CD4-positive, alpha-beta T cell treated with Interleukin-17A for 4 hours (primary cell): Measurements from ENCODE around the gene COL6A1.
"Not testable (repeated sequence)": the region's sequence is repeated elsewhere in the genome, so short reads cannot be mapped to it uniquely, and the experiment has no call there.

Source experiments
- DNase-seq: peaks from one replicate; pipeline ENCODE4 v3.0.0-alpha.2; 2020; ENCODE audit warnings: mixed read lengths

The COL6A1 gene

DNA sequence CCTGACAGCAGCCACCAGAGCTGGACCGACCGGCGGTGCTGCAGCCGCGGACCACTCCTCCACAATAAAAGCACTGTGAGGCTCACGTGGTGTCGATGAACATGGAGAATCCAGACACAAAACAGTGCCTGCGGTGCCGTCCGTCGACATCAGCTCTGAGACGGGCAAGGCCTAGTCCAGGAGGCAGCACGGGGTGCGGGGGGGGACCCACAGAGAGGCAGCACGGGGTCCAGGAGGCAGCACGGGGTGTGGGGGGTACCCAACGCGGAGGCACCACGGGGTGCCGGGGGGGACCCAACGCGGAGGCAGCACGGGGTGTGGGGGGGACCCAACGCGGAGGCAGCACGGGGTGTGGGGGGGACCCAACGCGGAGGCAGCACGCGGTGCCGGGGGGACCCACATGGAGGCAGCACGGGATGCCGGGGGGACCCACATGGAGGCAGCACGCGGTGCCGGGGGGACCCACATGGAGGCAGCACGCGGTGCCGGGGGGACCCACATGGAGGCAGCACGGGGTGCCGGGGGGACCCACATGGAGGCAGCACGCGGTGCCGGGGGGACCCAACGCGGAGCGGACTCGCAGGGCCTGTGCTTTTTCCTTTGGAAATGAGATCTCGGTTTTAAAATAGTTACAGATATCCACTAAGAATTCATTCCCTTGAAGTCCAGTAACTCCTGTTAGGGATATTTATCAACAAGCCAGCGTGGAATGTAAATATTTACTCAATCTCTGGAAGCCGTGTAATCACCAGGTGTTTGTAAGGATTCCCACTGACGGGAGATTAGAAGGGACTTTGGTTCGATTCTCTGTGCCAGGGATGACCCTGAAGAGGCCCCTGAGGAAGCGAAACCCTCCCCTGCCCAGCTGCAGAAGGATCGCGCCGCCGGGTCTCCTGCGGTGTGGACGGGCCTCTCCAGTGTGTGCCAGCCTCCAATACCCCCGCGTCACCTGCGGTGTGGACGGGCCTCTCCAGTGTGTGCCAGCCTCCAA, 52.1 kb downstream of the COL6A1 start:
- DNase-seq = no peak

DNA sequence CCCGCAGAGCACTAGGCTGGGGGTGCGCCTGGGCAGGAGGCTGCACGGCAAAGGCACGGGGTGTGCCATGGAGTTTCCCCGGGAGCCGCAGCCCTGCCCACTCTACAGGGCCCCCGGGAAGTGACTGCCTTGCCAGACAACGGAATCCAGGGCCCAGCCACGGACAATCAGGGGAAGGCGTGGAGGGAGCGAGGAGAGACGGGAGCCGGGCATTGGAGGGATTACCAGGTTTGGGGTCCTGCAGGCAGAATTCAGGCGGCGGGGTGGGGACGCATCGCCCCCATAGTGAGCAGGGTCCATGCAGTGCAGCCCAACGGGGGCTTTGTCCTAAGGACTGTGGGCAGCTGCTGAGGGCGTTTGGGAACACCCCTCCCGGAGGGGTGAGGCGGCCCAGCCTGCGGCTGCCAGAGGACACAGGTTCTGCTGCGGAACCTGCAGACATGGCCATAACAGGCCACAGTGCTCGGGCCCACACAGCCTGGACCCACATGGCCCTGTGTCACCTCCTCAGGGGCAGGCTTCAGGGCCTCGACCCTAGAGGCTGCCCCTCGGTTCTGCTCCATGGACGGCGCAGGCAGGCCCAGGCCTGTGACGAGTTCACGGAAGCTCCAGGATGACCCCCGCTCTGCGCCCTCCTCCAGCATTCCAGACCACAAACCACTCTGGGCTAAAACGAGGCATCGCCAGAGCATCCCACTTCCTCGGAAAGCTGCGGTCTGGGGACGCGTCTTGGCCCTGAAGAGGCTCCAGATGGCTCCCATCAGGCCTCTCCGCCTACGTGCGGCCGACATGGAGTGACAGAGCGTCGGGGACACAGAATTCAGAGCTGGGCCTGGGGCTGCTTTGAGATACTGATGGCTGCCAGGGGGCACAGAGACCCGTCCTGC, 54.5 kb downstream of the COL6A1 start:
- no peak for DNase-seq

DNA sequence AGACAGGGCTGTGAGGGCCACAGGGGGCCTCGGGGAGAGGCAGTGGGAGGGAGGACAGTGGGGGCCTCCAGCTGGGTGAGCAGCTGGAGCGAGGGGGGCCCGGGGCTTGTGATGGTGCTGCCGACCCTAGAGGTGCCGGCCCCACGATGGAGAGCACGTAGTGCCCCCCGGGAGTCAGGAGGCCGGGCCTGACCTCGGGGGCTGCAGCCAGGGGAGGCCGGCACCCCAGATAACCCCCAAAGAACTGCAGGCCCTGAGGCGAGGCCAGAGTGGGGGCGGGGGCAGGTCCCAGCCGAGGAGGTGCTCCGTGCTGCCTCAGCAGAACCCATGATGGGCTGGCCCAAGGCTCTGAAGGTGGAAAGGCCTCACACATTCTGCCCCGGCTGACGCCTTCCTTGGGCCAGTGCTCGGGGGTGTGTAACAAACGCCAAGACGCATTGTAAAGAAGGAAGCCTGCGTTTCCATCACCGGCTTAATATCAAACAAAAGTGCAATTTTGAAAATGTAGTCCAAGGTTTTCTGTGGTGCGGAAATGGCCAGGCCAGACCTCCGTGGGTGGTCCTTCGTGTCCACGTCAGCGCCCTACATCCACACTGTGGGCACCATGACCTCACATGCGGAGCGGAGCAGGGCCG, 55.2 kb downstream of the COL6A1 start:
- no peak for DNase-seq

DNA sequence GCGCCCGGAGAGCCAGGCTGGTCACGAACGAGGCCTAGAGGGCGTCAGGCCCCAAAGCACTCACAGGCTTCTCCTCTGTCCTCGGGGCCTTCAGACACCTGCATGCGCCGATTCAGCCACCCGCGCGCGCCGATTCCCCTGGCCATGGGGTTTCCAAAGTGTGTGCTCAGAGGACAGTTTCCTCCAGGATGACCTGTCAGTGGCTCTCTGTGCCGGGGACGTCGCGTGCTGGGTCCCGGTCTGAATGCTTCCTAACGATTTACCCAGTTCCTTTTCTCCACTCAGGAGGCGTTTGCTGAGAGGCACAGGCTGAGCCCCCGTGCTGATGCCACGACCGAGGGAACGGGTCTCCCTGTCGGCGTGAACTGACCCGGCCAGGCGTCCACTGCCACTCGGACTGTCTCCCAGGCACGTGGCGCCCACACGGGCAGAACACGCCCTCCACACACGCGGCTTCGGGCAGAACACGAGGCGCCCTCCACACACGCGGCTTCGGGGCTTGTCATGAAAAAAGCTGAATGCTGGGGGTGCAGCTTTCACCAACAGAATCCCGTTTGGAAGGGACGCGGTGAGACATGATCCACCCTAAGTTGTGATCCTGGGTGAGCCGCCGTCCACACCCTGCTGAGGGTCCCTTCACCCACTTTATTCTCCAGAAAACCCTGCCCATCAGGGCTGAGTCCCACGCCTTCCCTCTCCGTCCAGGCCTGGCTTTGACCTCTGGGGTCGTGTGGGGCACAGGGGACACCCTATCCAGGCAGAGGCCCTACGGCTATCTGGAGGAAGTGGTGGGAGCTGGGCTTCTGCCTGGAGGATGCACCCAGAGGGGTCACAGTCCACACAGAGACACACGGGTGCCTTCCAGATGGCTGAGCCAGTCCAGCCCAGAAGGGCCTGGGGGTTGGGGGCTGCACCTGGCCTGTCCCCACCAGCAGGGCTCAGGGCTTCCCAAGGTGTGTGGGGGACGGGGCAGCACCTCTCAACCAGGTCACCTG, 56.1 kb downstream of the COL6A1 start:
- no peak for DNase-seq

DNA sequence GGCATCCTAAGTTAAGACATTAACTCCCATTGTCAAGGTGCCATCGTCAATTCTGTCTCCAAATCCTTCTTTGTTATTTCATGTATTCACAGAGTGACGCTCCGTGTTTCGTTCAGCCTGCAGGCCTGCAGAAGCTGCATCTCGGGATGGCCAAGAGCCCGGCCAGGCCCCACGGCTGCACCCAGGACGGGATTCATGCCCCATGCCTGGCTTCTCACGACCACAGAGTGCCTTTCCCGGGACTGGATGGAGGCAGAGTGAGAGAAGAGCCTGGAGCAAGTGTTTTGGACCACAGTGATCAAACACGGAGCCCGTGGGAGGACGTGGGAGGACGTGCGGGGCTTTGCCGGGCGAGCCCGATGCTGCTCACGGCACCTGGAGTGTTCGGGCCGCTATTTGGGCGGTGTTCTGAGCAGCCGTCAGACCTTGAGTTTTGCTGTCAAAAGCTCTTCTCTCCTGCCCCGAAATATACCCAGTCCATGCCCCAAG, 56.8 kb downstream of the COL6A1 start:
- DNase-seq = no peak

DNA sequence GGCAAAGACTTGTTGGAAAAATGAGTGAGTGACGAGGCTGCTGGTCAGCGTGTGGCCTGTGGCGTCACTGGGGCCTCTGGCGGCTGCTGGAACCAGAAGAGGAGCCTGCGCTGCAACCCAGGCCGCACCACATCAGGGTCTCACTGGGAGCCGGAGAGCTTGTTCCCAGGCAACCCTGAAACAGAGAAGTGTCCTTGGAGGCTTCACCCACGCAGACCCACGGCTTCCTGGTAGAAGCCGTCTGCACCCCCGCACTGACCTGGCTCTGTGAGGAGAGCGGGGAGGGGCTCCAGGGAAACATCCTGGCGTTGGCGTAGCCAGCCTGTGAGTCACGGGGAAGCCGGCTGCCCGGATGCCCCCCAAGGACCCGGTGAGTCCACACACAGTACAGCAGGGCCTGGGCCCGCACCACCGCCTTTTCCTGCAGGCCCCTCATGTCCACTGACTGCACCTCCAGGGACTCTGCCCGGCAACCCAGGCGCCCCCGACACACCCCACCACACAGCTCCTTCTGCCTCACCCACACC, 57.4 kb downstream of the COL6A1 start:
- DNase-seq = no peak

DNA sequence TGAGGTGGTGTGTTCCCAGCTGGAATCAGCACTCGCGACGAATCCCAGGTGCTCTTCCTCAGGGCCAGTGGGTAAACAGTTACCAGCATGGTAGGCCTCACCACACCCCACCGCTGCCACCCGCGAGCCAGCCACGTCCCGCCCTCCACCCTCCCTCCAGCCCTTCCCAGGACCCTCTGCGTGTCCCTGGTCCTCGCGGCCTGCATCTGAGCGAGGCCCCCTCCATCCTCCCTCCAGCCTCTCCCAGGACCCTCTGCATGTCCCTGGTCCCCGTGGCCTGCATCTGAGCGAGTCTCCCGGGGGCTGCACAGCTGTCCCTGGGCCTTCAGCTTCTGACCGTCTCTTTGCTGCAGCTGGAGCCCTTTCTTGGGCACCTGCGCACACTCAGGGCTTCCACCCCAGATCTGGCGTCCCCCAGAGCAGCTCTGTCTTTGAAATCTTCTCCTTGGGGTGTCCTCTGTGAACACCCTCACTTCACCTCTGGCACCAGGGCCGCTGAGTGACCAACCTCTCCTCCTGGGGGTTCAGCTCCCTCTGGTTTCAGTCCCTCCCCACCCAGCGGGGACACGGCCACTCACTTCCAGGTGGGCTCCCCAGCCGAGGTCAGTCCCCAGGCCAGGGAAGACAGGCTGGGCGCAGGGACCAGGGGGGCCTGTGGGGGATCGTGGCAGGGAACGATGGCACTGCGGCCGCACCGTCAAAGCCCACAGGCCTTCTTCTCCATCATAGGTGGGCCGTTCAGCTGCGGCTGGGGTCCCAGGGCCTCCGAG, 58.5 kb downstream of the COL6A1 start:
- DNase-seq = no peak

DNA sequence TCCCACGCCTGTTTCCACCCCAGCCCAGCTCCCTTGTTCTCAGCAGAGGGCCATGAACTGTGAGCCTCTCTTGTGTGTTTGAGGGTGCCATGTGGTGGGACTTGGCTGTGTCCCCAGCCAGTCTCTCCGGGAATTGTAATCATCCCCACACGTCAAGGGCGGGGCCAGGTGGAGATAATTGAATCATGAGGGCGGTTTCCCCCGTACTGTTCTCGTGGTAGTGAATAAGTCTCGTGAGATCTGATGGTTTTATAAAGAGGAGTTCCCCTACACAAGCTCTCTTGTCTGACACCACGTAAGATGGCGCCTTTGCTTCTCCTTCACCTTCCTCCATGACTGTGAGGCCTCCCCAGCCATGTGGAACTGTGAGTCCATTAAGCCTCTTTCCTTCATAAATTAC, 59.1 kb downstream of the COL6A1 start:
- DNase-seq = no peak

DNA sequence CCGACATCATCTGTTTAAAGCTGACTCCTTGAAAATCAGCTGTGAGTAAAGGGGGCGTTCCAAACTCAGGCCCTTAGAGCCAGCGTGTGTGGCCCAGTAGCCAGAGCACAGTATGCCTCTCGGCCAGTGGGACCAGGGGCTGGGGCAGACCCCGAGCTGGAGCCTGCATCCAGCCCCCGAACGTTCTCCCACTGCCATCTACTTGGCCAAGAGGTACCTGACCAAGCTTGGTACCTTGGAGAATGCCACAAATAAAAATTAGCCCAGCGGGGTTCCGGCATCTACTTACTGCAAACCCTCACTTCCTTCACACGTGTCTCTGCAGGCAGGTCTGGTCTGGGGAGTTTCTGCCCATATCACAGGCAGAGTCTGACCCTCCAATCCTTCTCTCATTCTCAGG, 59.6 kb downstream of the COL6A1 start:
- DNase-seq = no peak

DNA sequence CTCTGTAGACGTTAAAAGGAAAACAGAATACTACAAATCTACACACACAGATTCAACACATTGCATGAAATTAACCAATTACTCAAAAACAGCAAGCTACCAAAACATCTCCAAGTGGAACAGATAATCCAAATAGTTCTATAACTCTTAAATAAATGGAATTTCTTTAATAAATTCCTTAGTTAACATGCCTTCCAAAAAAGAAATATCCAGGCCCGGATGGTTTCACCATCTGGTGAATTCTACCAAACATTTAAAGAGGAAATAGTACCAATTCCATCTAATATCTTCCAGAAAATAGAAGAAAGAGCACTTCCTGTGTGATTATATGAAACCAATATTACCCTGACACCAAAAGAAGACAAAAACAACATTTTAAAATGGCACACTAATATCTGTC, 63.6 kb downstream of the COL6A1 start:
- no peak for DNase-seq

DNA sequence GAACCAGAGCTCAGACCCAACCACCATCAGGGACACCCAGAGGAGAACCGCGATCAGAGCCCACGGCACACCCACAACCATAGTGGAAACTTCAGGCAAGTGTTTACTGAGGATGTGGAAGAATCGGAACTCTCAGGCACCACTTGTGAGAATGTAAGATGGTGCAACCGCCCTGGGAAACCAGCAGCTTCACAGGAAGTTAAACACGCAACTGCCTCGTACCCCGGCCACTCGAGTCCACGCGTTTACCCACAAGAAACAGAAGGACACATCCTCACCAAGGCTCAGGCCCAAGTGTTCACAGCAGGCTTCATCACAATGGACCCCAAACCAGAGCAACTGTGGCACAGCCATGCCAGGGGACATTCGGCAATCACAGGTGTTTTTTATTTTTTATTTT, 64.9 kb downstream of the COL6A1 start:
- no peak for DNase-seq

DNA sequence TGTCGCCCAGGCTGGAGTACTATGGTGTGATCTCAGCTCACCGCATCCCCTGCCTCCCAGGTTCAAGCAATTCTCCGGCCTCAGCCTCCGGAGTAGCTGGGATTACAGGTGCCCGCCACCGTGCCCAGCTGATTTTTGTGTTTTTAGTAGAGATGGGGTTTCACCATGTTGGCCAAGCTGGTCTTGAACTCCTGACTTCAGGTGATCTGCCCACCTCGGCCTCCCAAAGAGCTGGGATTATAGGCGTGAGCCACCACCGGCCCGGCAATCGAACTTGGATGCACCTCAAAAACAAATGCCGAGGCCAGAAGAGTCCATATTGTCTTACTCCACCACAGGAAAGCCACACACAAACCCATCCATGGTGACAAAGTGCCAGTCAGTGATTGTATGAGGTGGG, 65.3 kb downstream of the COL6A1 start:
- DNase-seq = not testable (repeated sequence)

DNA sequence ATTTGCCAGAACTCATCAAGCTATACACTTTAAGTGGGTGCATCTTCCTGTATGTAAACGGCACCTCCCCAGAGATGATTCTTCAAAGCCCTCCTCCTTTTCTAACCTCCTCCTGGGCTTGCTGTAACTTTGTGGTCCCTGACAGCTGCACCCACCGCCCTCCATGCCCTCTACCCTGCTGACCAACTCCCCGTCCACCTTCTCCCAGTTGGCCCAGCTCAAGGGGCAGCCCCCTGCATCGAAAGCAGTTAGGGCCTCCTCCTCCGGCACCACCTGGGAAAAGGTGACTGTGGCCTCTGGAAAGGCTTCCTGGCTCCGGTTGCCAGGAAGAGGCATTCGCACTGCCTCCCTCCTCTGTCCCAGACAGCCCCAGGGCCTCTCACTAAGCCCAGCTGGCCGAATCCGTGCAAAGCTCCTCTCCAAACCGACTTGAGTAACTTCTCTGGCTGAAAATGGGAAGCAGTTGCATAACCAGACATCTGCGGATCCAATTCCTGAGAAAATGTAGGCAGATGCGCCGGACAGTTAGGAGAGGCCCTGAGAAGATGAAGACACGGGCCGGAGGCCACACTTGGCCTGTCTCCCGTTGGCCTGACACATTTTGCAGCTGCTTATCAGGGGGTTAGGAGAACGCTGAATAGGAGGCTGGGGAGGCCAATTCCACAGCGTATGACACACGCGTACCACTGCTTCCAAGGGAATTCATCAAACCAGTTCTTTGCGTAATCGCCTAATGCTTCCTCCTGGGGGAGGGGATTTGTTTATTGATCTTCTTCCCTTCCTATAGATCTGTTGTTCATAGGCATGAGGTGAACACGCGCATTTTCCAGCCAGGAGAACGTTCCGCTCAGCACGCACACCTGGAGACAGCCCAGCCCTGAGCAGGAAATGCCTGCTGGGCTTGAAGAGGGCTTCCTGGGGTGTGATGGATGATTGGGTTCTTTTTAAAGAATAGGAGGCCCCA, 67.6 kb downstream of the COL6A1 start:
- DNase-seq = no peak

DNA sequence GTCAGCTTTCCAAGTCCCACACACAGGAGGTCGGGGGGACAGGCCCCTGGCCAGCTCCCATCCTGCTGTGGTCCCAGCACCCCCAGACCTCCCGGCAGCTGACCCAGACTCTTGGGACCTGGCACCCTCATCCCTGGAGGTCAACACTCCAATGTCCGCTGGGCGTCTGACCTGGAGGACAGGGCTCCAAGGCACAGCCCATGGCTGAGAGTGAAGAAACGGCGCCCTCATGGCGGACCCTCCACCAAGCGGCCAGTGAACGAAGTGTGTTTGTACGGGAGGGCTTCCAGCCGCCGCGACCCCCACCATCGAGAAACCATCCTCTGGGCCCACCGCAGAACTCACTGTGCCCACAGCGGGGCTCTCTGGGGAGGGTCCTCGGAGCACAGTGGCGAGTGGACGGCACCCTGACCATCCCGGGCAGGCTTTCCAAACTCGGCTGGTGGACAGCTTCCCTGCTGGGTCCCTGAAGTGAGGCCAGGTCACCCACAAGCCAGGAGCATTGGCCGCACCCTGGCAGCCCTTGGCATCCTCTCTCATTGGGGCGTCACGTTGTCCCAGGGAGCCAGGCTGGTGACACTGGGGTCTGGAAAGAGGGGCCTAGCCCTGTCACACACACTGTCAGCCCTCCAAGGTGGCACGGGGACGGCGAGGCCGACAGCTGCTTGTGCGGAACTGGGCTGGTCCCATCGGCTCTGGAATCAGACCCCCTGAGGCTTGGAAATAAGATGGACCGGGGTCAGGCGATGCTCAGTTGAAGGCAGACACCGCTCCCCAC, 68.5 kb downstream of the COL6A1 start:
- DNase-seq = no peak

DNA sequence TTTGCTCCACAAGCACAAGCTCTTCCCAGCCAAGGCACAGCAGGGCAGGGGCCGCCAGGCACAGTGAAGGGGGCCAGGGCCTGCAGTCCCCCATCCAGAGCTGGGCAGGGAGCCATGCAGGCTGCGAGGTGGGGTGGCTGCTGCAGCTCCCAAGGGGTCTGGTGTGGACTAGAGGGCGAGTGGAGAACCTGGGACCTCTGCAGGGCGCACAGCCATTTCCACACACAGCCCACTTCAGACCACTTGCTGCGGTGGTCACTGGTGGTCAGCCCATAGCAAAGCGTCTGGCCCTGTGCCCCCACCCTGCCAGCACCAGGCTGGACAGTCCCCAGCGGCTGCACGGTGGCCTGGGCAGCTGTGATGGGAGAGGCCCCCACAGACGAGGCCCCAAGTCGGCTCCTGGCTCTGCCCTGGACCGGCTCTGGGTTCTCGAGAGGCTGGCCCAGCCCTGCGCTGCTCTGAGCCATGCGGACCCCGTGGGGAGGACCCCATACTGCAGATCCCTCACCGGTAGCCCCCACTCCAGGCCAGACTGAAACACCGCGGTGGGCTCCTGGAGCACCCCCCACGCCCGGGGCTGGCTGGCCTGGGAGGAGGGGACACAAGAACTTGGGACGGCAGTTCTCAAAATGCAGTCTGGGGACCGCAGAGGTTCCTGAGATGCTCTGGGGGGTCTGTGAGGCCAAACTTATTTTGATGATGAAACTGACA, 69.3 kb downstream of the COL6A1 start:
- no peak for DNase-seq

DNA sequence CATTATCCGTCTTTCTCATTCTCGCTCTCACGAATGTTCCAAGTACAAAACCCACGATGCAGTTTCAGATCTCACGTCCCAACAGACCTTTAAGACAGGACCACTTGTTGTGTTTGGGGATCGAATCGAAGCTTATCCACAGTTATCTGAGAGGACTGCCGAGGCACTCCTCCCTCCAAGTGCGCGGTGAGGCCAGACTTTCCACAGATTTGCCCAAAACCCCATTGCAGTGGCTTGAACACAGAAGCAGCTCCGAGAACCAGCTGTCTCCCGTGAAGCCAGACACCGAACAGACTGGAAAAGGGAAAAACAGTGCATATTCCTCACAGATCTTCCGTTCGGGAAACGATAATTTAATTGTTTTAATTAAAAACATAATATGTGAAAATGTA, 69.8 kb downstream of the COL6A1 start:
- DNase-seq = no peak

DNA sequence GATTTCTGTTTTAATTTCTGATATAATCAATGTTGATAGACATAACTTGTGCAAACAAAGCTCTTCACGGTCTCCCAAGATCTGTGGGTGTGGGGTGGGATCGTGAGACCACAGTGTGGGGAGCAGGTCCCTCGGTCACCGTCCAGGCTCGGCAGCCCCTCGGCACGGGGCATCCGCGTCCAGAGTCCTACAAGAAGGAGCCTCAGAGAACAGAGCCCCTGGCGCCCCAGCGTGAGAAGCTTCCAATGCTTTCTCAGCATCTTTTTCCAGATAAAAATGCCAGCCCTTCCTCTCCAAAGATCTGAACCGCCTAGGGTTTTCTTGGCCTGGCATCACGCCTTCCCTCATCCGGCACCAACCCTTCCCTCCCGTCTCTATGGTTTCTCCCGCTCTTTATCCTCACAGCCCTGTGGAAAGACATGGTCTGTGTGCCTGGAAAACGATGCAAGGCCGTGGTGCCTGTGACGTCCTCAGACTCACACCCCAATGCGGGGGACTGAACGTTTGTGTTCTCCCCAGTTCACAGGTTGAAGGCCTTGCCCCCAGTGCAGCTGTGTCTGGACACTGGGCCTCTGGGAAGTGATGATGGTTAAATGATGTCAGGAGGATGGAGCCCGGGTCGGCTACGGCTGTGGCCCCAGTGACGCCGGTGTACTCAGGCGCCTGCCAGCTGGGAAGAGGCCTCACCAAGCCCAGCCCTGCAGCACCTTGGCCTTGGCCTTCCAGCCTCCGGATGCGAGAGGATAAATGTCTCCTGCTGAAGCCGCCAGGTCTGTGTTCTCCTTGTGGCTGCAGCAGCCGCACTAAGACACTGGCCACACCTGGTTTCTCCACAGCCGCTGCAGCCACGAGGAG, 70.5 kb downstream of the COL6A1 start:
- no peak for DNase-seq
